ENCODE data around the gene LHPP.

Gene LHPP

DNA sequence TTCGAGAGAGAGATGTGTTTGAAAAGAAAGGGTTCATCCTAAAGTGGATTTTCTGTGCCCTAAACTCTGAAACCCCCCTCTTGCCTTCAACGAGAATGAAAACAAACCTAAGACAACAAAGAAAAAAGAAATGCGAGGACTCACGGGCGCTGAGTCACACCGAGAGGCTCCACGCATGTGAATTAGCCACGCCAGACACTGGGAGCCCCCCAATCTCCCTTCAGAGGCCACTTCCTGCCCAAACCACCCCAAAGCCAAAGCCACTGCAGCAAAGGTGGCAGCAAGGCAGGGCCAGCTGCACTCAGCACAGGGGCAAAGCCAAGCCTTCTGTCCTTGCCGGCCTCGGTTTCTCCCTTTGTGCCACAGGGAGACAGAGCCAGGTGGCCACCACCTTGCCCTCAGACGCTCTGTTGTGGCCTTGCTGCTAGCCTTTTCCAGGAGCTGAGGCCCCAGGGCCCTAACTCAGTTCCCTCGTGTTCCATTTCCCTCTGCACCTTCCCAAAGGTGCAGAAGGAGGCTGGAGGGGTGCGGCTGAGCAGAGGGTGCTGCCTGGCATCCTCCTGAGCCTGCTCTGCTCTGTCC is 189.3 kb downstream of the LHPP start:
- H3K4me1 ChIP-seq (ENCODE audit: insufficient read depth, poor library complexity, severe bottlenecking): peaks cover 47% of the 10 kb centered on the region
- no peak overlapping the region for H3K27ac ChIP-seq (ENCODE audit: poor library complexity, severe bottlenecking)
- no peaks in the 10 kb centered on the region for H3K36me3 ChIP-seq (ENCODE audit: low read depth)
- no peak overlapping the region for H3K4me3 ChIP-seq (ENCODE audit: severe bottlenecking)
- no peaks in the 10 kb centered on the region for H3K27me3 ChIP-seq (ENCODE audit: insufficient read depth, poor library complexity, severe bottlenecking)
- TF ChIP-seq, protein P1, sequence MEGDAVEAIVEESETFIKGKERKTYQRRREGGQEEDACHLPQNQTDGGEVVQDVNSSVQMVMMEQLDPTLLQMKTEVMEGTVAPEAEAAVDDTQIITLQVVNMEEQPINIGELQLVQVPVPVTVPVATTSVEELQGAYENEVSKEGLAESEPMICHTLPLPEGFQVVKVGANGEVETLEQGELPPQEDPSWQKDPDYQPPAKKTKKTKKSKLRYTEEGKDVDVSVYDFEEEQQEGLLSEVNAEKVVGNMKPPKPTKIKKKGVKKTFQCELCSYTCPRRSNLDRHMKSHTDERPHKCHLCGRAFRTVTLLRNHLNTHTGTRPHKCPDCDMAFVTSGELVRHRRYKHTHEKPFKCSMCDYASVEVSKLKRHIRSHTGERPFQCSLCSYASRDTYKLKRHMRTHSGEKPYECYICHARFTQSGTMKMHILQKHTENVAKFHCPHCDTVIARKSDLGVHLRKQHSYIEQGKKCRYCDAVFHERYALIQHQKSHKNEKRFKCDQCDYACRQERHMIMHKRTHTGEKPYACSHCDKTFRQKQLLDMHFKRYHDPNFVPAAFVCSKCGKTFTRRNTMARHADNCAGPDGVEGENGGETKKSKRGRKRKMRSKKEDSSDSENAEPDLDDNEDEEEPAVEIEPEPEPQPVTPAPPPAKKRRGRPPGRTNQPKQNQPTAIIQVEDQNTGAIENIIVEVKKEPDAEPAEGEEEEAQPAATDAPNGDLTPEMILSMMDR (IDR thresholded peaks at IDR 0.05; ENCODE audit: poor library complexity, severe bottlenecking): no peak
- DNase-seq (ENCODE audit: low spot score) (no peak), ATAC-seq (ENCODE audit: low read depth) (no peak)
- H3K9me3 ChIP-seq (ENCODE audit: severe bottlenecking): no peaks in the 10 kb centered on the region

DNA sequence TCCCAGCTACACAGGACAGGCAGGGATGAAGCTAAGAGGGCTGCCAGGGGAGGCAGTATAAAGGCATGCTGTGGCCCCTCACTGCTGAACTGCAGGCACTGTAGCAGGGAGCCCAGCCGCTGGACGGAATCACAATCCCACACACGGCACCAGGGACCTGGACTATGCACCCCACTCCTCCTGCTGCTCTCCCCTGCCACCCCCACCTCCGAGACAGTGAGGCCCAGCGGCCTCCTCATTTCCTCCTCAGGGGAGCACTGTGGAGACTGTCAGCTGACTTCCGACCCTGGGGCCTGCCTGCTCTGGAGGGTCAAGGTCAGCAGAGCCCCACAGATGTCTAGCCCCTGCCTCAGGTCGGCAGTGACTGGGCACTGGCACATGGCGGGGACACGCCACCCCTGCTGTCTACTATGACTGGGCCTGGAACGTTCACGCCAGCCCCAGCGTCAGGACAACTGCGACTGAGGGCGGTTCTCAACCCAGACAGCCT is 189.8 kb downstream of the LHPP start:
- H3K4me3 ChIP-seq (ENCODE audit: severe bottlenecking): no peak overlapping the region
- H3K4me1 ChIP-seq (ENCODE audit: insufficient read depth, poor library complexity, severe bottlenecking): peaks cover 45% of the 10 kb centered on the region
- no peak overlapping the region for H3K27ac ChIP-seq (ENCODE audit: poor library complexity, severe bottlenecking)
- H3K36me3 ChIP-seq (ENCODE audit: low read depth): no peaks in the 10 kb centered on the region
- no peaks in the 10 kb centered on the region for H3K27me3 ChIP-seq (ENCODE audit: insufficient read depth, poor library complexity, severe bottlenecking)
- TF ChIP-seq, protein P1 (IDR thresholded peaks at IDR 0.05; ENCODE audit: poor library complexity, severe bottlenecking): no peak
- DNase-seq (ENCODE audit: low spot score) (no peak), ATAC-seq (ENCODE audit: low read depth) (no peak)
- H3K9me3 ChIP-seq (ENCODE audit: severe bottlenecking): no peaks in the 10 kb centered on the region

DNA sequence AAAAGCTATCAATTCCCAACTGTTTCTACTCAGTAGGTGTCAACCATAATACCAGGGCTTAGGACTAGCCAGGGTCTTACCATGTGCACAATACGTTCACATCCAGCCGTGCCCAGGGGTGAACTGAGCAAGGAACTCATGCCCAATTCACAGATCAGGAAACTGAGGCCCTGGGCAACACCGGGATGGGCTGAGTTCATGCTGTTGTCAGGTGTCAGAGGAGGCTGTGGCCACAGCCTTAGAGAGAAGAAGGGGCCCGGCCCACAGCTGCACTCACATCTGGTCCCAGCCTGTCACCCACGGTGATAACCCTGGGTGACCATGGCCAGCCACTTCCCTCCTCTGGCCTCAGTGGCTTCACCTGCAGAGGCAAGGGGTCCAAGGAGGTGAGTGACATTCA is 190.6 kb downstream of the LHPP start:
- no peaks in the 10 kb centered on the region for H3K27me3 ChIP-seq (ENCODE audit: insufficient read depth, poor library complexity, severe bottlenecking)
- peaks cover 38% of the 10 kb centered on the region for H3K4me1 ChIP-seq (ENCODE audit: insufficient read depth, poor library complexity, severe bottlenecking)
- no peak for DNase-seq (ENCODE audit: low spot score)
- TF ChIP-seq, protein P1 (IDR thresholded peaks at IDR 0.05; ENCODE audit: poor library complexity, severe bottlenecking): no peak
- H3K36me3 ChIP-seq (ENCODE audit: low read depth): no peaks in the 10 kb centered on the region
- H3K27ac ChIP-seq (ENCODE audit: poor library complexity, severe bottlenecking): no peak overlapping the region
- ATAC-seq (ENCODE audit: low read depth): no peak
- H3K9me3 ChIP-seq (ENCODE audit: severe bottlenecking): no peaks in the 10 kb centered on the region
- H3K4me3 ChIP-seq (ENCODE audit: severe bottlenecking): no peak overlapping the region

DNA sequence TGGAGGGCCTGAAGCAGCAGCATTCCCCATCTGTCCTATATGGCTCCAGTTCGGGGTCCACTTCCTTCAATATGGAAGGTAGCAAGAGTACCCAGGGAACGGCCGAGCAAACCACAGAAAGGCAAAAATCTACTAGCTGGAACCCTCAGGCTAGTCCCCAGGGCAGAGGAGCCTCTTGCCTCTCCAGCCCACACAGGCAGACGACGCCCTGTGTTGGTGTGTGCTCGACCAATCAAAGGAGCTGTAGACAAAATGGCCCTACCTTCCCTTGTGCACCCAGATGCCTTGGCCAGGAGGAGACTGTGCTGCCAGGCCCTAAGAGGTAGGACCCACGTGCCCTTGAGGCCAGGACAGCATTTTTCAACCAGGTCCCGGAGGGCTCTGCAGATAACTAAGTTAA is 191.1 kb downstream of the LHPP start:
- no peak overlapping the region for H3K27ac ChIP-seq (ENCODE audit: poor library complexity, severe bottlenecking)
- TF ChIP-seq, protein P1 (IDR thresholded peaks at IDR 0.05; ENCODE audit: poor library complexity, severe bottlenecking): no peak
- H3K4me3 ChIP-seq (ENCODE audit: severe bottlenecking): no peak overlapping the region
- H3K27me3 ChIP-seq (ENCODE audit: insufficient read depth, poor library complexity, severe bottlenecking): no peaks in the 10 kb centered on the region
- no peaks in the 10 kb centered on the region for H3K9me3 ChIP-seq (ENCODE audit: severe bottlenecking)
- peaks cover 33% of the 10 kb centered on the region for H3K4me1 ChIP-seq (ENCODE audit: insufficient read depth, poor library complexity, severe bottlenecking)
- DNase-seq (ENCODE audit: low spot score) (no peak), ATAC-seq (ENCODE audit: low read depth) (no peak)
- H3K36me3 ChIP-seq (ENCODE audit: low read depth): no peaks in the 10 kb centered on the region

DNA sequence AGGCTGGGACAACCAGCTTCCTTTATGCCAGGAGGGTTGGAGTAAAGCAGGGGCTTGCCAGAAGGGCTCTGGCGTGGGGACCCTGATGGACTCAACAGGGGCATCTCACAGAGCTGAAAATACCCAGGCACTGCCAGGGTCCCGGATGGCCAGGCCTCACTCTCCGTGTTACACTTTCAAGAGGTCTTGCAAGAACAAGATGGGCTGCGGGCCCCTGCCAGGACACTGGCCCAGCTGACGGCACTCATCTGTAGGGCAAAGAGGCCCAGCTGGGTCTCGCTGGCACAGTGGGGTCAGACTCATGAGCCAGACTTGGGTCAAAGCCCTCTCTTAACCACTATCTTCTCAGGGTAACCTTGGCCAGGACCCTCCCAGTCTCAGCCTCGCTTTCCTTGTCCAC is 191.7 kb downstream of the LHPP start:
- Histone ChIP-seq H3K36me3 (ENCODE audit: low read depth) (no peaks in the 10 kb centered on the region), H3K4me1 (ENCODE audit: insufficient read depth, poor library complexity, severe bottlenecking) (peaks cover 27% of the 10 kb centered on the region), H3K9me3 (ENCODE audit: severe bottlenecking) (no peaks in the 10 kb centered on the region), H3K27me3 (ENCODE audit: insufficient read depth, poor library complexity, severe bottlenecking) (no peaks in the 10 kb centered on the region), H3K27ac (ENCODE audit: poor library complexity, severe bottlenecking) (peak overlapping the region; percentile 44), H3K4me3 (ENCODE audit: severe bottlenecking) (no peak overlapping the region)
- ATAC-seq (ENCODE audit: low read depth) (no peak), DNase-seq (ENCODE audit: low spot score) (no peak)
- TF ChIP-seq, protein P1 (IDR thresholded peaks at IDR 0.05; ENCODE audit: poor library complexity, severe bottlenecking): no peak
